ENCODE data around the gene EDARADD.

DNA sequence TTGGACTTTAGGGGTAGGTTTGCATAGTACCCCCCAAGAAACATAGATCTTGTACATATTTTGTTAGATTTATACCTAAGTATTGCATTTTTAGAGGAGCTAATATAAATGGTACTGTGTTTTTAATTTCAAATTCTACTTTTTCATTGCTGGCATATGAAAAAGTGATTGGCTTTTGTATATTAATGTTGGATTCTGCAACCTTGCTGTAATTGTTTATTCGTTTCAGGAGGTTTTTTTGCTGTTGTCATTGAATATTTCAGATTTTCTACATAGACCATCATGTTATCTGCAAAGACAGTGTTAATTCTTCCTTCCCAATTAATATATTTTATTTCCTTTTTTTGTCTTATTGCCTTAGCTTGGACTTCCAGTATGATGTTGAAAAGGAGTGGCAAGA lies 23.0 kb upstream of the EDARADD start:
- TF ChIP-seq, protein P1, sequence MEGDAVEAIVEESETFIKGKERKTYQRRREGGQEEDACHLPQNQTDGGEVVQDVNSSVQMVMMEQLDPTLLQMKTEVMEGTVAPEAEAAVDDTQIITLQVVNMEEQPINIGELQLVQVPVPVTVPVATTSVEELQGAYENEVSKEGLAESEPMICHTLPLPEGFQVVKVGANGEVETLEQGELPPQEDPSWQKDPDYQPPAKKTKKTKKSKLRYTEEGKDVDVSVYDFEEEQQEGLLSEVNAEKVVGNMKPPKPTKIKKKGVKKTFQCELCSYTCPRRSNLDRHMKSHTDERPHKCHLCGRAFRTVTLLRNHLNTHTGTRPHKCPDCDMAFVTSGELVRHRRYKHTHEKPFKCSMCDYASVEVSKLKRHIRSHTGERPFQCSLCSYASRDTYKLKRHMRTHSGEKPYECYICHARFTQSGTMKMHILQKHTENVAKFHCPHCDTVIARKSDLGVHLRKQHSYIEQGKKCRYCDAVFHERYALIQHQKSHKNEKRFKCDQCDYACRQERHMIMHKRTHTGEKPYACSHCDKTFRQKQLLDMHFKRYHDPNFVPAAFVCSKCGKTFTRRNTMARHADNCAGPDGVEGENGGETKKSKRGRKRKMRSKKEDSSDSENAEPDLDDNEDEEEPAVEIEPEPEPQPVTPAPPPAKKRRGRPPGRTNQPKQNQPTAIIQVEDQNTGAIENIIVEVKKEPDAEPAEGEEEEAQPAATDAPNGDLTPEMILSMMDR (optimal IDR thresholded peaks at IDR 0.05 in 1 of 3, IDR thresholded peaks at IDR 0.05 in 1 of 3, conservative IDR thresholded peaks at IDR 0.05 in 1 of 3; ENCODE audit: extremely low read depth in 1 of 3, insufficient read depth in 2 of 3, low read length in 3 of 3): no peak
- TF ChIP-seq EZH2 (IDR thresholded peaks at IDR 0.05; ENCODE audit: low read length): no peak

Measured in keratinocyte (primary cell).